ENCODE data around the gene KRTAP5-11. TPM values are rescaled to one million over a fixed set of nuclear protein-coding genes. Genes with fewer than 3 reads are reported as not detected.

KRTAP5-11 gene
- total RNA-seq, 2 experiments from 2014 or later: not detected

DNA sequence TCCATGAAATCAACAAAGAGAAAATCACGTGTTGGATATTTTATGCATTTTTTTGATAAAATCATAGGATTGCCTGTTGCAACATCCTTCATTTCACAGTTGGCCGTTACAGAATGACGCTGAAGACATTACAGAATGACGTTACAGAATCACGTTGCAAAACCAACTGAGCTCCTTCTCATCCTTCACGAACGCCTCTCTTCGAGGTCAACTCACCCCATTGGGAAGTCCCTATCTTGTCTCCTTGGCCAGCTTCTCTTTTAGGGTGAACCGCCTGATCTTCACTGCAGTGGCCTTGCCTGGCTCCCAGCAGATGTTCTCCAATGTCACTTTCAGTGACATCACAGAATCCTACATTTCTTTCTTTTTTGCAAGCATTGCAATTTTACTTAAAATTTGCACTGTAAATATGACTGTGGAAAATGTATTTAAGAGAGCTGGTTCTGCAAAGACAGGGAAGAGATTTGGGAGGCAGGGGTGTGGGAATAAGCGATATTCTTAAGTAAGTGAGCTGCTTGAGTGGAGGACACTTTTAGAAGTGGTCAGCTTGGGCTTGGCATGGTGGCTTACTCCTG, 50.6 kb downstream of the KRTAP5-11 start:
- Histone ChIP-seq H2AFZ (ENCODE audit: low read length) (no peak overlapping the region), H3K9me3 (ENCODE audit: low read length) (no peaks in the 10 kb centered on the region), H3K4me2 (ENCODE audit: low read length) (no peak overlapping the region), H4K20me1 (ENCODE audit: insufficient read depth, low read length) (no peaks in the 10 kb centered on the region), H3K36me3 (ENCODE audit: insufficient read depth, low read length) (no peaks in the 10 kb centered on the region), H3K4me1 (ENCODE audit: insufficient read depth, low read length, poor library complexity, severe bottlenecking) (no peaks in the 10 kb centered on the region), H3K79me2 (ENCODE audit: insufficient read depth, low read depth, low read length) (no peaks in the 10 kb centered on the region), H3K27ac (ENCODE audit: low read depth, low read length, poor library complexity, severe bottlenecking) (no peak overlapping the region), H3K4me3 (ENCODE audit: low read depth, low read length, poor library complexity, severe bottlenecking) (no peak overlapping the region), H3K9me2 (ENCODE audit: insufficient read depth, low read length) (no peaks in the 10 kb centered on the region)
- TF ChIP-seq EZH2phosphoT487 (IDR thresholded peaks at IDR 0.05; ENCODE audit: borderline replicate concordance, low read depth, low read length) (no peak), CTCF (conservative IDR thresholded peaks at IDR 0.05; ENCODE audit: low read length) (no peak)
- no TSS peak for BruUV-seq (replicated peaks)
- intact Hi-C loops (cut with micrococcal nuclease; ENCODE audit: unreplicated experiment): no loop called here
- ChIA-PET POLR2A (interaction anchor here (1.3 kb wide), 1 partner anchor 10 kb away, joined by 6 read pairs; no protein-coding TSS in a partner anchor), CTCF (ENCODE audit: unreplicated experiment) (no interaction called here)
- DNase-seq (ENCODE audit: low spot score): no peak

Small RNAs within 50 kb of the gene (small RNA-seq; reads per million reads assigned to genes)
- gene AP000867.1 (not detected), gene KRTAP5-14P (not detected)

Other genes starting within 250 kb of the KRTAP5-11 start
- 25.8 and 33.4 TPM in 2 replicates for gene DHCR7, start 134.5 kb downstream of the KRTAP5-11 start, total RNA-seq (2014; rRNA removed; shearing (Covaris generic))
- 88.5 and 110 TPM in 2 replicates for gene DHCR7, start 134.5 kb downstream of the KRTAP5-11 start, total RNA-seq (2022)
- 70.9 and 85.3 TPM in 2 replicates for gene NADSYN1, start 129.7 kb downstream of the KRTAP5-11 start, total RNA-seq (2014; rRNA removed; shearing (Covaris generic))
- gene NADSYN1, start 129.7 kb downstream of the KRTAP5-11 start, total RNA-seq (2022): 121 and 122 TPM in 2 replicates
- not detected in 2 replicates for gene KRTAP5-7, start 55.6 kb downstream of the KRTAP5-11 start, total RNA-seq (2014; rRNA removed; shearing (Covaris generic))
- not detected in 2 replicates for gene KRTAP5-7, start 55.6 kb downstream of the KRTAP5-11 start, total RNA-seq (2022)
- not detected in 2 replicates for gene KRTAP5-8, start 44.9 kb downstream of the KRTAP5-11 start, total RNA-seq (2014; rRNA removed; shearing (Covaris generic))
- not detected in 2 replicates for gene KRTAP5-8, start 44.9 kb downstream of the KRTAP5-11 start, total RNA-seq (2022)
- gene KRTAP5-9, start 34.5 kb downstream of the KRTAP5-11 start, total RNA-seq (2014; rRNA removed; shearing (Covaris generic)): not detected in 2 replicates
- gene KRTAP5-9, start 34.5 kb downstream of the KRTAP5-11 start, total RNA-seq (2022): not detected in 2 replicates
- not detected in 2 replicates for gene KRTAP5-10, start 17.3 kb downstream of the KRTAP5-11 start, total RNA-seq (2014; rRNA removed; shearing (Covaris generic))
- gene KRTAP5-10, start 17.3 kb downstream of the KRTAP5-11 start, total RNA-seq (2022): not detected in 2 replicates